BJ (cell line): Measurements from ENCODE around the gene KIF15. TPM values are rescaled to one million over a fixed set of nuclear protein-coding genes. Genes with fewer than 3 reads are reported as not detected.

Experiments used
- CTCF ChIA-PET: fragments of 350-600 bp; formaldehyde crosslinking; extraction: SDS; loops from one replicate; lab custom pipeline; 2021; ENCODE audit warnings: antibody characterized with exemption, inconsistent platforms; lab: Yijun Ruan, JAX
- POLR2A ChIA-PET: fragments of 300-600 bp; sonication (Branson Sonifier 250); formaldehyde crosslinking; extraction: SDS; loops from one replicate; lab custom pipeline; 2021; ENCODE audit warnings: antibody characterized with exemption; lab: Charles Lee
- DNase-seq: peaks from one replicate; pipeline ENCODE4 v3.0.0-alpha.2; 2011; ENCODE audit warnings: low read depth
- H3K27me3 ChIP-seq: 2 replicates; pipeline ENCODE4 v1.6.0; 2011; ENCODE audit warnings: low read length; ENCODE audit not compliant: control insufficient read depth, insufficient read depth
- H3K36me3 ChIP-seq: 2 replicates; pipeline ENCODE4 v1.5.1; 2011; ENCODE audit warnings: low read length; ENCODE audit not compliant: control insufficient read depth, insufficient read depth
- H3K4me3 ChIP-seq: 2 replicates; pipeline ENCODE4 v1.5.1; 2011; ENCODE audit warnings: low read depth, mild to moderate bottlenecking, control low read depth, low read length
- polyA plus RNA-seq: library from polyadenylated mRNA; depleted of rRNA; stranded (reverse); fragments of >200 nt; gene quantifications from 2 replicates; pipeline ENCODE4 v1.2.3, GENCODE V29; 2011
- TF ChIP-seq, protein P1 (sequence below): IDR thresholded peaks from 2 replicates; pipeline ENCODE4 v1.5.1; 2011; ENCODE audit warnings: low read depth, mild to moderate bottlenecking, control low read depth, inconsistent platforms, low read length, moderate library complexity; ENCODE audit not compliant: insufficient read depth

KIF15 gene
- polyA plus RNA-seq, 1 experiment = 2.0 TPM

DNA sequence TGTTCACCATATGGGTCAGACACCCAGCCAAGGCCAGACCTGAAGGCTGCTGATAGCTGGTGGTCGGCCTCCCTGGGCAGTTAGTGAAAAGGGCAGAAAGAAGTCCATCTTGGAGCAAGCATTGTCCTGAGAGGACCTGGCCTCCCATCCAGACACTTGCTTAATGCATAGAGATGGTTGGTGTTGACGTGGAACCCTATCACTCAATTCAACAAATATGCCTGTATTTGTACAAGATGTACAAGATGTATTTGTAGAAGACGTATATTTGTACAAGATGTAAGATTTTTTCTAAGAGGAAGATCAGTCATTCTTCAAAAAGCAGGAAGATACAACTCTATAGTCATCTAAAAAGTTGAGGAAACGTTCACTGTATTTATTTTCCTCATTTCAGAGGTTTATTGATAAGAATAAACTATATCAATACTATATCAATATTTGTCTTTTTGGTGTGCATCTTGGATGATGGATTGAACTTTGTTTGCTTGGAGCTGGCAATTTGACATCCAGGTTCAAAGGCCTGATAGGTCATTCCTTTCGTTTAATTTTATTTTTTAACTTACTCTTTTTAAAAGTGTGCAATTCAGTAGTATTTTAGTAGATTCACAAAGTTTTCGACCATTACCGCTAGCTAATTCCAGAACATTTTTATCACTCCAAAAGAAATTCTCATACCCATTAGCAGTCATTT lies 106.0 kb downstream of the KIF15 start:
- POLR2A ChIA-PET = no interaction called here
- CTCF ChIA-PET = no interaction called here
- DNase-seq = no peak
- TF ChIP-seq, protein P1, sequence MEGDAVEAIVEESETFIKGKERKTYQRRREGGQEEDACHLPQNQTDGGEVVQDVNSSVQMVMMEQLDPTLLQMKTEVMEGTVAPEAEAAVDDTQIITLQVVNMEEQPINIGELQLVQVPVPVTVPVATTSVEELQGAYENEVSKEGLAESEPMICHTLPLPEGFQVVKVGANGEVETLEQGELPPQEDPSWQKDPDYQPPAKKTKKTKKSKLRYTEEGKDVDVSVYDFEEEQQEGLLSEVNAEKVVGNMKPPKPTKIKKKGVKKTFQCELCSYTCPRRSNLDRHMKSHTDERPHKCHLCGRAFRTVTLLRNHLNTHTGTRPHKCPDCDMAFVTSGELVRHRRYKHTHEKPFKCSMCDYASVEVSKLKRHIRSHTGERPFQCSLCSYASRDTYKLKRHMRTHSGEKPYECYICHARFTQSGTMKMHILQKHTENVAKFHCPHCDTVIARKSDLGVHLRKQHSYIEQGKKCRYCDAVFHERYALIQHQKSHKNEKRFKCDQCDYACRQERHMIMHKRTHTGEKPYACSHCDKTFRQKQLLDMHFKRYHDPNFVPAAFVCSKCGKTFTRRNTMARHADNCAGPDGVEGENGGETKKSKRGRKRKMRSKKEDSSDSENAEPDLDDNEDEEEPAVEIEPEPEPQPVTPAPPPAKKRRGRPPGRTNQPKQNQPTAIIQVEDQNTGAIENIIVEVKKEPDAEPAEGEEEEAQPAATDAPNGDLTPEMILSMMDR = no peak
- Histone ChIP-seq H3K27me3 (no peaks in the 10 kb centered on the region), H3K36me3 (peaks cover 3% of the 10 kb centered on the region), H3K4me3 (no peak overlapping the region)

DNA sequence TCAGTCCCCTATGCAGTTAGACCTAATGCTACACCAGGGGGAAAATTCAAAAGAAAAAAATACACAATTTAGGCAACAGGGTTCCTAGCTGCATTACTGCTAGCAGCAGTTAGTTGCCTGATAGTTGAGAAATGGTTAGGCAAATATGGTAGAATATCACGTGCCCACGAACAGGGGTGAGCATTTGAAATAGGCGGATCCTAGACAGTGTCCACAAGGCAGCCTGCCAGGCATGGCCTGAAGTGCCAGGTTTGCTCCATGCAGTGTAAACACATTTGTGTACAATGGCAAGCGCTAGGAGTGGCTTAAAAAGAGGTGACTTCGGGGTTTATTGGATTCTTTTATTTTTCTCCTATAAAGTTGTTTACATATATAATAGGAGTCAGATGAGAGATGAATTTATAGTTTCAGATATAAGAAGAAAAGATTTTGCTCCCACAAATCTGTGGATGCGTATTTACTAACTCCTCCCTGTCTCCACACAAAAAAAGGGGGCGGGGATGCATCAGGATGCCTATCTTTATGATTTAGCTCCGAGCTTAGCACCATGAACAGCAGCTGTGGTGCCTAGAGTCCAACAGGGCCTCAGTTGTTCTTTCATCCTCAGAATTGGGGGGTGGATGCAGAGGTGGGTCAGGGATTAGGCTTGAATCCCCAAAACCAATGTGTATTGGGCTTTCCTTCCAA lies 108.9 kb downstream of the KIF15 start:
- no peaks in the 10 kb centered on the region for H3K27me3 ChIP-seq
- no peak overlapping the region for H3K4me3 ChIP-seq
- POLR2A ChIA-PET = no interaction called here
- no peak for DNase-seq
- CTCF ChIA-PET = no interaction called here
- TF ChIP-seq, protein P1 = no peak
- no peaks in the 10 kb centered on the region for H3K36me3 ChIP-seq

DNA sequence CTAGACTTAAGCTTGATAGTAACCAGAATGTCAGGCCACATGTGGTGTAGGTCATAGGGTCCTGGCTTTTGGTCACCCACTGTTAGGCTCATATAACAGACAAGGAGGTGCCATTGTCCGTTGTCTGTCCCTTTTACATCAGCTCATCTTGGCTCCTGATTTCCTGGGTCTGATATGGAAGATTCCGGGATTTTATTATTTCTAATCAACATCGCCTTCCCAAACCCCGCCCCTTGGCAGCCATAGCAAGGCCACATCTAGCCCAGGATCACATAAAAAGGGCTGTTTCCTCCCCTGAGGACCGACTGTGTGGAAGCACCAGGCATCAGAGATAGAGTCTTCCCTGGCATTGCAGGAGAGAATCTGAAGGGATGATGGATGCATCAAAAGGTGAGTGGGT lies 112.7 kb downstream of the KIF15 start, which contains the start of gene TGM4:
TSS of gene TGM4 (plus strand) at position 301 of the 400 bp plus-strand sequence. CDS start at position 372, 71 bp downstream.
- TF ChIP-seq, protein P1 = no peak
- Histone ChIP-seq H3K36me3 (no peaks in the 10 kb centered on the region), H3K4me3 (no peak within 1 kb of the TSS), H3K27me3 (no peaks in the 10 kb centered on the region)
- ChIA-PET CTCF (no interaction called here), POLR2A (no interaction called here)
- DNase-seq = no peak

DNA sequence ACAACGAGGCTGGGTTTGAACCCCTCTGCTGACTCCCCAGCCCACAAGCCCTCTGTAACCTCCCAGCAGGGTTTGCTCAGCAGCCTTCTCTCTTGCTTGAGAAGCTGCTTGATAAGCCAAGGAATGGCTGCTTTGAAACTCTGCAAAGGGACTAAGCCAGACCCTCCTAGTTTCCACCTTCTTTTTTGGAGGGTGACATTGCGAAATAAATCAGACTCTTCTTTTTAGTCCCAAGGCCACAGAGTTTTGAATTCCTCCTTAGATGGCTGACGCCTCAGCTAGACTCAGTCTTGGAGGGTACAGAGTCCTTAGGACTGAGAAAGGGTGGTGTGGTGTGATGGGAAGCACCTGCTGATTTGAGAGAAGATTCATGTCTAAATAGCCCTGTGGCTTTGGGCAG lies 114.0 kb downstream of the KIF15 start:
- CTCF ChIA-PET = no interaction called here
- DNase-seq = no peak
- no peak overlapping the region for H3K4me3 ChIP-seq
- H3K27me3 ChIP-seq = no peaks in the 10 kb centered on the region
- H3K36me3 ChIP-seq = no peaks in the 10 kb centered on the region
- POLR2A ChIA-PET = no interaction called here
- TF ChIP-seq, protein P1 = no peak

DNA sequence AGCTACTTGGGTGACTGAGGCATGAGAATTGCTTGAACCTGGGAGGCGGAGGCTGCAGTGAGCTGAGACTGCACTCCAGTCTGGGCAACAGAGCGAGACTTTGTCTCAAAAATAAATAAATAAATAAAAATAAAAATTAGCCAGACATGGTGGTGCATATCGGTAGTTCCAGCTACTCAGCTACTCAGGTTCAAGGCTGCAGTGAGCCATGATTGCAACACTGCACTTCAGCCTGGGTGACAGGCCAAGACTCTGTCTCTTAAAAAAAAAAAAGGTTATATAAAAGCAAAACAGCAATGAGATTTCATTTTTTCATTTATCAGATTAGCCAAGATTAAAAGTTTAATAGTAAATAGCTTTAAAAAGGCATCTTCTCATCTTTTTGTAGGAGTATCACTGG lies 115.7 kb downstream of the KIF15 start:
- no peak overlapping the region for H3K4me3 ChIP-seq
- DNase-seq = no peak
- POLR2A ChIA-PET = no interaction called here
- H3K27me3 ChIP-seq = no peaks in the 10 kb centered on the region
- H3K36me3 ChIP-seq = no peaks in the 10 kb centered on the region
- CTCF ChIA-PET = interaction anchor here (1.2 to 1.3 kb wide), 2 partner anchors 12 to 36 kb away, joined by 3 to 10 read pairs; no protein-coding TSS in a partner anchor
- TF ChIP-seq, protein P1 = no peak
